K562 (cell line): ENCODE measurements around the gene NHLH1. TPM values are rescaled to one million over a fixed set of nuclear protein-coding genes. Genes with fewer than 3 reads are reported as not detected.

Source experiments
- ATAC-seq: fragments of 200-7000 bp; cut with Tn5 transposase; 3 replicates; pipeline ENCODE4 v1.9.1; 2020; ENCODE audit warnings: moderate library complexity
- BruUV-seq: library from RNA; stranded (reverse); fragments of 400-500 nt; replicated peaks from 2 replicates; lab custom pipeline; 2021; lab: Mats Ljungman, UMichigan
- CTCF ChIA-PET: fragments of 300-600 bp; formaldehyde crosslinking; extraction: SDS; loops from one replicate; lab custom pipeline; 2021; ENCODE audit warnings: low intra/inter-chr PET ratio; lab: Yijun Ruan, JAX
- POLR2A ChIA-PET: fragments of 300-600, 350-650 bp; sonication (Branson Sonifier 250); formaldehyde crosslinking; extraction: SDS; loops from one replicate; lab custom pipeline; 2021; ENCODE audit warnings: antibody characterized with exemption, inconsistent platforms; lab: Yijun Ruan, JAX
- DNase-seq, 4 experiments: peaks; one replicate each; pipeline versions ENCODE4 v3.0.0 to v3.0.0-alpha.2; 2011 to 2018; ENCODE audit warnings: low spot score in 3 of 4, mixed read lengths in 3 of 4; ENCODE audit errors: extremely low read depth in 1 of 4
- FAIRE-seq: peaks from 2 replicates; lab custom pipeline; 2011; peaks lifted over from hg19 to GRCh38; lab: Jason Lieb, UNC
- H2AFZ ChIP-seq: 2 replicates; pipeline ENCODE4 v1.6.0; 2011; ENCODE audit warnings: low read depth, low read length, control low read depth, inconsistent platforms
- H3K27ac ChIP-seq: fragments of 200-600 bp; 3 replicates; pipeline ENCODE4 v1.8.0; 2011; ENCODE audit warnings: low read depth, mild to moderate bottlenecking, control low read depth, inconsistent platforms, low read length, moderate library complexity, mixed read lengths; ENCODE audit errors: extremely low read depth
- H3K27me3 ChIP-seq, 2 experiments: fragments of 300-600 bp in 1 of 2; 2 replicates in 1 of 2; 3 replicates in 1 of 2; pipeline versions ENCODE4 v1.6.0 to v1.8.0; 2011; ENCODE audit warnings: inconsistent platforms in 2 of 2, low read length in 2 of 2, mild to moderate bottlenecking in 1 of 2, mixed read lengths in 1 of 2, moderate library complexity in 1 of 2; ENCODE audit not compliant: control insufficient read depth in 2 of 2, insufficient read depth in 2 of 2
- H3K36me3 ChIP-seq: fragments of 300-600 bp; 3 replicates; pipeline ENCODE4 v1.8.0; 2011; ENCODE audit warnings: mild to moderate bottlenecking, low read length, inconsistent platforms; ENCODE audit not compliant: control insufficient read depth, insufficient read depth
- H3K4me1 ChIP-seq, 2 experiments: fragments of 200-600 bp in 1 of 2; replicated peaks in 1 of 2; 2 replicates in 1 of 2; 3 replicates in 1 of 2; pipeline versions ENCODE4 v1.5.1 to v1.8.0; 2011; ENCODE audit warnings: inconsistent platforms in 2 of 2, low read length in 2 of 2, mild to moderate bottlenecking in 1 of 2, mixed read lengths in 1 of 2, moderate library complexity in 1 of 2; ENCODE audit not compliant: control insufficient read depth in 2 of 2, insufficient read depth in 2 of 2
- H3K4me2 ChIP-seq: 2 replicates; pipeline ENCODE4 v1.6.1; 2011; ENCODE audit warnings: low read length, control low read depth, inconsistent platforms, mixed read lengths; ENCODE audit not compliant: insufficient read depth
- H3K4me3 ChIP-seq: fragments of 200-600 bp; sonication (generic), shearing (Covaris generic); 2 replicates; pipeline ENCODE4 v1.5.1; 2016; ENCODE audit warnings: control low read depth, inconsistent platforms
- H3K79me2 ChIP-seq: fragments of 200-600 bp; 3 replicates; pipeline ENCODE4 v1.8.0; 2011; ENCODE audit warnings: low read length, inconsistent platforms; ENCODE audit not compliant: control insufficient read depth, insufficient read depth
- H3K9ac ChIP-seq, 2 experiments: 2 replicates each; pipeline versions ENCODE4 v1.6.0 to v1.6.1; 2011; ENCODE audit warnings: low read depth in 2 of 2, low read length in 2 of 2, control low read depth in 1 of 2, inconsistent platforms in 1 of 2, mild to moderate bottlenecking in 1 of 2, mixed read lengths in 1 of 2; ENCODE audit not compliant: insufficient read depth in 1 of 2
- H3K9me1 ChIP-seq: one replicate; pipeline ENCODE4 v1.6.0; 2011; ENCODE audit warnings: inconsistent platforms, mild to moderate bottlenecking, low read length, moderate library complexity; ENCODE audit not compliant: control insufficient read depth, insufficient read depth
- H3K9me3 ChIP-seq: replicated peaks from 2 replicates; pipeline ENCODE4 v1.5.1; 2011; ENCODE audit warnings: low read depth, low read length, inconsistent platforms; ENCODE audit not compliant: control insufficient read depth, insufficient read depth
- H4K20me1 ChIP-seq: replicated peaks from 2 replicates; pipeline ENCODE4 v1.6.1; 2011; ENCODE audit warnings: low read length, inconsistent platforms, mixed read lengths; ENCODE audit not compliant: control insufficient read depth, insufficient read depth
- BCOR ChIP-seq: fragments of 450-650 bp; IDR thresholded peaks from 2 replicates; pipeline ENCODE4 v1.6.1; 2016
- HDAC2 ChIP-seq: fragments of 450-650 bp; IDR thresholded peaks from 2 replicates; pipeline ENCODE4 v1.6.1; 2016; ENCODE audit warnings: mild to moderate bottlenecking
- KDM1A ChIP-seq, 2 experiments: fragments of 450-650 bp; IDR thresholded peaks; 2 replicates each; pipeline ENCODE4 v1.6.1; 2016; ENCODE audit warnings: mild to moderate bottlenecking in 2 of 2
- RBM17 ChIP-seq: fragments of 200-400 bp; formaldehyde crosslinking; IDR thresholded peaks from 2 replicates; pipeline ENCODE4 v1.6.1; 2017; ENCODE audit warnings: low read depth, mild to moderate bottlenecking, low read length, borderline replicate concordance
- RBM25 ChIP-seq: fragments of 200-400 bp; formaldehyde crosslinking; IDR thresholded peaks from 2 replicates; pipeline ENCODE4 v1.6.1; 2018; ENCODE audit warnings: low read length, low read depth, moderate library complexity; ENCODE audit not compliant: severe bottlenecking
- TFE3 ChIP-seq: fragments of 450-650 bp; formaldehyde crosslinking; IDR thresholded peaks from 2 replicates; pipeline ENCODE4 v1.4.0; 2020; ENCODE audit warnings: mild to moderate bottlenecking, mixed read lengths
- ZBTB7A ChIP-seq: IDR thresholded peaks from 2 replicates; pipeline ENCODE4 v1.6.1; 2011; ENCODE audit warnings: low read depth, mild to moderate bottlenecking, low read length, moderate library complexity, borderline replicate concordance; ENCODE audit not compliant: control insufficient read depth
- ZFP36 ChIP-seq: fragments of 150-350 bp; IDR thresholded peaks from 2 replicates; pipeline ENCODE4 v1.6.1; 2018; ENCODE audit warnings: low read length, low read depth; ENCODE audit not compliant: partially characterized antibody
- ZNF224 ChIP-seq: sonication (generic); formaldehyde crosslinking; IDR thresholded peaks from 2 replicates; pipeline ENCODE4 v1.8.0; 2022; ENCODE audit warnings: mild to moderate bottlenecking, missing genetic modification reagents
- WGBS: fragments of 100-300 bp; shearing (Covaris generic); methylation state at CpG from one replicate; pipeline ENCODE4 v1.1.6; 2016; ENCODE audit warnings: low coverage, mixed read lengths; ENCODE audit not compliant: insufficient coverage; ENCODE audit errors: missing lambda C conversion rate; 5-methylcytosine and 5-hydroxymethylcytosine counted together
- in situ Hi-C: fragments of 300-500 bp; cut with MboI; formaldehyde crosslinking; loops from 4 replicates; pipeline ENCODE4 v1.15.0; 2018; ENCODE audit warnings: inconsistent platforms, mixed read lengths
- intact Hi-C: fragments of 100-400 bp; cut with micrococcal nuclease; formaldehyde crosslinking; loops from 2 replicates; pipeline ENCODE4 v1.14.2; 2022
- polyA plus RNA-seq, 8 experiments: library from polyadenylated mRNA; depleted of rRNA in 4 of 8; stranded (reverse) in 5 of 8; unstranded in 3 of 8; fragments of >200 nt; fragmentation: Nextera tagmentation in 2 of 8; fragmentation: Illumina TruSeq in 1 of 8; extraction: Ambion mirVana in 2 of 8; extraction: Trizol in 1 of 8; gene quantifications; 2 replicates each; pipeline versions ENCODE4 v1.2.1 to v1.2.3, GENCODE V29; 2011 to 2014; ENCODE audit warnings: inconsistent platforms in 1 of 8, missing spikeins in 1 of 8
- total RNA-seq, 7 experiments: library from RNA; depleted of rRNA in 6 of 7; stranded (reverse); fragments of >200 nt in 6 of 7; fragmentation: Illumina TruSeq in 2 of 7; extraction: Trizol in 2 of 7; gene quantifications; 2 replicates each; pipeline versions ENCODE4 v1.2.1 to v1.2.3, GENCODE V29; 2011 to 2021; ENCODE audit warnings: low replicate concordance in 1 of 7

Gene NHLH1
- total and polyA plus RNA-seq, 9 of the 15 experiments (the other 6 are each of a cell fraction or from before 2014, with no cell fraction given): 0.09 to 1.3 (median 0.35) TPM; not detected in 1

- ChIA-PET CTCF (no interaction called here), POLR2A (interaction anchor here (0.7 to 1.3 kb wide), 2 partner anchors 10 to 298 kb away, joined by 3 read pairs; no protein-coding TSS in a partner anchor)
- TF ChIP-seq ZBTB7A (0 out of 2 replicates have a peak, but pooled peaks have one; percentile 35), RBM17 (no peak)
These were observed 44.6 kb downstream of the NHLH1 start for GRCh38 chr1:160411271-160412027.

GRCh38 chr1:160412028-160412362 lies 45.1 kb downstream of the NHLH1 start:
- Histone ChIP-seq H3K9ac (no peak overlapping the region), H3K79me2 (no peaks in the 10 kb centered on the region), H3K9me1 (no peaks in the 10 kb centered on the region), H3K4me1 (peaks cover 9 to 16% of the 10 kb centered on the region in 2 experiments; a peak in 4 of 5 replicates), H3K27ac (no peak overlapping the region), H3K4me2 (no peak overlapping the region), H3K4me3 (no peak overlapping the region), H3K36me3 (no peaks in the 10 kb centered on the region; the same call in 2 of the 3 replicates), H3K9me3 (no peaks in the 10 kb centered on the region), H4K20me1 (no peaks in the 10 kb centered on the region), H3K27me3 (no peaks in the 10 kb centered on the region), H2AFZ (no peak overlapping the region)
- ATAC-seq (no peak), FAIRE-seq (no peak), DNase-seq (no peak)
- ChIA-PET POLR2A (interaction anchor here (1.3 kb wide), 1 partner anchor 9 kb away, joined by 3 read pairs; no protein-coding TSS in a partner anchor), CTCF (no interaction called here)
- TF ChIP-seq HDAC2: 0 out of 2 replicates have a peak, but pooled peaks have one; percentile 41
- TF ChIP-seq KDM1A (IDR thresholded peaks at IDR 0.05): peak in 1 of 2 experiments; percentile 55; a peak in 2 of 4 replicates
- no peak for TF ChIP-seq TFE3 (CRISPR knock-in tag)
- peak; percentile 51 for TF ChIP-seq ZFP36
- peak; percentile 96 for TF ChIP-seq RBM25
- peak; percentile 83; the same call in 1 of the 2 replicates for TF ChIP-seq BCOR
- TF ChIP-seq ZNF224: no peak
- WGBS: 26% methylated on average over 3 of the region's 3 CpGs
- no TSS peak for BruUV-seq
- intact Hi-C loops (no loop called here), in situ Hi-C loops (no loop called here)

More at GRCh38 chr1:160411271-160412027, 44.6 kb downstream of the NHLH1 start:
- no peak overlapping the region for H3K27ac ChIP-seq
- H4K20me1 ChIP-seq: no peaks in the 10 kb centered on the region
- H3K27me3 ChIP-seq: no peaks in the 10 kb centered on the region
- H3K9me1 ChIP-seq: no peaks in the 10 kb centered on the region
- H3K79me2 ChIP-seq: no peaks in the 10 kb centered on the region
- no peak overlapping the region for H3K4me2 ChIP-seq
- H3K9ac ChIP-seq: no peak overlapping the region; a peak in 1 of 4 replicates
- H3K4me1 ChIP-seq: peaks cover 9 to 16% of the 10 kb centered on the region in 2 experiments; a peak in 4 of 5 replicates
- H3K9me3 ChIP-seq: no peaks in the 10 kb centered on the region
- no peak overlapping the region for H3K4me3 ChIP-seq
- intact Hi-C loops (no loop called here), in situ Hi-C loops (no loop called here)
- no peaks in the 10 kb centered on the region; the same call in 2 of the 3 replicates for H3K36me3 ChIP-seq
- no peak overlapping the region for H2AFZ ChIP-seq
- 8% methylated on average over 6 of the region's 6 CpGs for WGBS
- ATAC-seq (no peak), FAIRE-seq (peak; percentile 6), DNase-seq (no peak)
- BruUV-seq: no TSS peak
